GM19438 (cell line): ENCODE data around the gene NOP14.
A peak's percentile ranks its signal among the peaks of the same experiment; 100 is the strongest.
"Not testable (repeated sequence)": the region's sequence is repeated elsewhere in the genome, so short reads cannot be mapped to it uniquely, and the experiment has no call there.

Source experiments
- ATAC-seq: cut with Tn5 transposase; IDR thresholded peaks from one replicate; pipeline ENCODE4 v1.9.1; 2021; ENCODE audit warnings: low read depth; ENCODE audit not compliant: unreplicated experiment

The NOP14 gene

GRCh38 chr4:2962614-2963174 lies 512 bp downstream of the NOP14 start:
- peak; percentile 18 for ATAC-seq

GRCh38 chr4:2961811-2962441 lies 1.3 kb downstream of the NOP14 start:
- no peak for ATAC-seq

GRCh38 chr4:2961421-2961810 lies 1.8 kb downstream of the NOP14 start:
- no peak for ATAC-seq

GRCh38 chr4:2960450-2960849 lies 2.8 kb downstream of the NOP14 start:
- ATAC-seq: not testable (repeated sequence)

GRCh38 chr4:2958446-2958845 lies 4.8 kb downstream of the NOP14 start:
- ATAC-seq: no peak

GRCh38 chr4:2955186-2956044 lies 7.8 kb downstream of the NOP14 start:
- ATAC-seq: not testable (repeated sequence)

GRCh38 chr4:2954358-2955185 lies 8.6 kb downstream of the NOP14 start:
- no peak for ATAC-seq

GRCh38 chr4:2953496-2953895 lies 9.7 kb downstream of the NOP14 start:
- no peak for ATAC-seq

- no peak for ATAC-seq
Observed at GRCh38 chr4:2950221-2950989, 12.8 kb downstream of the NOP14 start.

GRCh38 chr4:2949782-2950125 lies 13.5 kb downstream of the NOP14 start:
- ATAC-seq: no peak

- no peak for ATAC-seq
Observed at GRCh38 chr4:2948895-2949781, 14.1 kb downstream of the NOP14 start.

GRCh38 chr4:2947926-2948325 lies 15.3 kb downstream of the NOP14 start:
- no peak for ATAC-seq

- ATAC-seq: no peak
Observed at GRCh38 chr4:2946812-2947600, 16.2 kb downstream of the NOP14 start.

GRCh38 chr4:2945619-2946604 lies 17.3 kb downstream of the NOP14 start:
- ATAC-seq: not testable (repeated sequence)

GRCh38 chr4:2944586-2945526 lies 18.4 kb downstream of the NOP14 start:
- ATAC-seq: no peak

GRCh38 chr4:2944091-2944482 lies 19.1 kb downstream of the NOP14 start:
- no peak for ATAC-seq
